ELR (cell line): ENCODE measurements around the gene SYT17.

Source experiments
- DNase-seq: peaks from one replicate; pipeline ENCODE4 v3.0.0-alpha.2; 2015; ENCODE audit warnings: low read depth

The SYT17 gene

GRCh38 chr16:19139436-19140091 is 28.5 kb upstream of the SYT17 start:
- no peak for DNase-seq

- DNase-seq, result no peak
These were observed 27.6 kb upstream of the SYT17 start for GRCh38 chr16:19140396-19140795.

GRCh38 chr16:19142939-19143598 is 25.0 kb upstream of the SYT17 start:
- DNase-seq, result no peak

GRCh38 chr16:19143599-19143956 is 24.5 kb upstream of the SYT17 start:
- DNase-seq, result no peak

- no peak for DNase-seq
These were observed 23.0 kb upstream of the SYT17 start for GRCh38 chr16:19145010-19145409.

GRCh38 chr16:19147126-19147525 is 20.9 kb upstream of the SYT17 start:
- DNase-seq, result no peak

- no peak for DNase-seq
These were observed 20.4 kb upstream of the SYT17 start for GRCh38 chr16:19147627-19148026.

- no peak for DNase-seq
These were observed 19.9 kb upstream of the SYT17 start for GRCh38 chr16:19148189-19148588.

- DNase-seq, result no peak
These were observed 16.7 kb upstream of the SYT17 start for GRCh38 chr16:19151310-19151709.

GRCh38 chr16:19152042-19152441 is 16.0 kb upstream of the SYT17 start:
- no peak for DNase-seq

GRCh38 chr16:19153876-19154275 is 14.2 kb upstream of the SYT17 start:
- peak; percentile 61 for DNase-seq

- DNase-seq, result no peak
These were observed 6.0 kb upstream of the SYT17 start for GRCh38 chr16:19162085-19162484.

GRCh38 chr16:19163215-19163614 is 4.8 kb upstream of the SYT17 start:
- DNase-seq, result no peak

GRCh38 chr16:19164285-19164684 is 3.8 kb upstream of the SYT17 start:
- no peak for DNase-seq

GRCh38 chr16:19165101-19165500 is 2.9 kb upstream of the SYT17 start:
- no peak for DNase-seq

- no peak for DNase-seq
These were observed 1.5 kb upstream of the SYT17 start for GRCh38 chr16:19166500-19166899.

- DNase-seq, result peak; percentile 10
These were observed 486 bp downstream of the SYT17 start for GRCh38 chr16:19168371-19169081.

GRCh38 chr16:19169082-19169639 is 1.1 kb downstream of the SYT17 start:
- no peak for DNase-seq

- no peak for DNase-seq
These were observed 2.1 kb downstream of the SYT17 start for GRCh38 chr16:19170043-19170655.

- no peak for DNase-seq
These were observed 4.2 kb downstream of the SYT17 start for GRCh38 chr16:19172098-19172780.

GRCh38 chr16:19173059-19173458 is 5.0 kb downstream of the SYT17 start:
- no peak for DNase-seq
